Astrocyte (in vitro differentiated cells and primary cell): ENCODE results near the gene FRMD3. TPM values are rescaled to one million over a fixed set of nuclear protein-coding genes. Genes with fewer than 3 reads are reported as not detected.

ENCODE experiments used
- DNase-seq: peaks from one replicate; pipeline ENCODE4 v3.0.0-alpha.2; 2010; ENCODE audit warnings: low read depth
- FAIRE-seq: peaks from 2 replicates; lab custom pipeline; 2011; peaks lifted over from hg19 to GRCh38; lab: Jason Lieb, UNC
- H2AFZ ChIP-seq: 2 replicates; pipeline ENCODE4 v1.6.0; 2012; ENCODE audit warnings: low read depth, low read length, inconsistent platforms
- H3K27ac ChIP-seq: 2 replicates; pipeline ENCODE4 v1.5.1; 2011; ENCODE audit warnings: low read depth, low read length, inconsistent platforms
- H3K27me3 ChIP-seq: 2 replicates; pipeline ENCODE4 v1.6.0; 2011; ENCODE audit warnings: low read length, inconsistent platforms; ENCODE audit not compliant: insufficient read depth
- H3K36me3 ChIP-seq: 2 replicates; pipeline ENCODE4 v1.5.1; 2011; ENCODE audit warnings: low read length, inconsistent platforms; ENCODE audit not compliant: insufficient read depth
- H3K4me1 ChIP-seq: 2 replicates; pipeline ENCODE4 v1.5.1; 2011; ENCODE audit warnings: low read length, inconsistent platforms; ENCODE audit not compliant: insufficient read depth
- H3K4me2 ChIP-seq: 2 replicates; pipeline ENCODE4 v1.6.0; 2012; ENCODE audit warnings: low read length, inconsistent platforms
- H3K4me3 ChIP-seq: 2 replicates; pipeline ENCODE4 v1.5.1; 2011; ENCODE audit warnings: low read depth, mild to moderate bottlenecking, low read length, inconsistent platforms; ENCODE audit not compliant: insufficient read depth
- H3K79me2 ChIP-seq: 2 replicates; pipeline ENCODE4 v1.6.0; 2012; ENCODE audit warnings: mild to moderate bottlenecking, low read length, inconsistent platforms; ENCODE audit not compliant: insufficient read depth
- H3K9ac ChIP-seq: 2 replicates; pipeline ENCODE4 v1.6.0; 2012; ENCODE audit warnings: mild to moderate bottlenecking, low read length, inconsistent platforms
- H3K9me3 ChIP-seq: 2 replicates; pipeline ENCODE4 v1.5.1; 2012; ENCODE audit warnings: low read depth, mild to moderate bottlenecking, low read length, inconsistent platforms; ENCODE audit not compliant: insufficient read depth
- H4K20me1 ChIP-seq: 2 replicates; pipeline ENCODE4 v1.6.0; 2012; ENCODE audit warnings: low read length, inconsistent platforms; ENCODE audit not compliant: insufficient read depth
- H3K27ac Mint-ChIP-seq: one replicate; pipeline ENCODE4 v1.8.0; 2021; ENCODE audit warnings: mild to moderate bottlenecking, mixed read lengths; ENCODE audit not compliant: unreplicated experiment
- H3K27me3 Mint-ChIP-seq: one replicate; pipeline ENCODE4 v1.8.0; 2021; ENCODE audit warnings: low read depth, mixed read lengths; ENCODE audit not compliant: unreplicated experiment
- H3K36me3 Mint-ChIP-seq: one replicate; pipeline ENCODE4 v1.8.0; 2021; ENCODE audit warnings: low read depth, mixed read lengths; ENCODE audit not compliant: unreplicated experiment
- H3K4me1 Mint-ChIP-seq: one replicate; pipeline ENCODE4 v1.8.0; 2021; ENCODE audit warnings: low read depth, mixed read lengths; ENCODE audit not compliant: unreplicated experiment
- H3K4me3 Mint-ChIP-seq: one replicate; pipeline ENCODE4 v1.8.0; 2021; ENCODE audit warnings: mild to moderate bottlenecking, moderate library complexity, mixed read lengths; ENCODE audit not compliant: unreplicated experiment
- H3K9me3 Mint-ChIP-seq: one replicate; pipeline ENCODE4 v1.8.0; 2021; ENCODE audit warnings: mild to moderate bottlenecking, mixed read lengths; ENCODE audit not compliant: unreplicated experiment
- EZH2 ChIP-seq: IDR thresholded peaks from 2 replicates; pipeline ENCODE4 v1.6.1; 2012; ENCODE audit warnings: mild to moderate bottlenecking, low read length, inconsistent platforms; ENCODE audit not compliant: insufficient read depth
- total RNA-seq: library from RNA; stranded (reverse); gene quantifications from 2 replicates; pipeline ENCODE4 v1.2.1, GENCODE V29; 2021
- TF ChIP-seq, protein P1 (sequence below): IDR thresholded peaks from 2 replicates; pipeline ENCODE4 v1.5.1; 2011; ENCODE audit warnings: low read depth, mild to moderate bottlenecking, inconsistent platforms, low read length, moderate library complexity; ENCODE audit not compliant: insufficient read depth

Gene FRMD3
- total RNA-seq, 1 donor from 2014 or later, result 0.39 TPM

DNA sequence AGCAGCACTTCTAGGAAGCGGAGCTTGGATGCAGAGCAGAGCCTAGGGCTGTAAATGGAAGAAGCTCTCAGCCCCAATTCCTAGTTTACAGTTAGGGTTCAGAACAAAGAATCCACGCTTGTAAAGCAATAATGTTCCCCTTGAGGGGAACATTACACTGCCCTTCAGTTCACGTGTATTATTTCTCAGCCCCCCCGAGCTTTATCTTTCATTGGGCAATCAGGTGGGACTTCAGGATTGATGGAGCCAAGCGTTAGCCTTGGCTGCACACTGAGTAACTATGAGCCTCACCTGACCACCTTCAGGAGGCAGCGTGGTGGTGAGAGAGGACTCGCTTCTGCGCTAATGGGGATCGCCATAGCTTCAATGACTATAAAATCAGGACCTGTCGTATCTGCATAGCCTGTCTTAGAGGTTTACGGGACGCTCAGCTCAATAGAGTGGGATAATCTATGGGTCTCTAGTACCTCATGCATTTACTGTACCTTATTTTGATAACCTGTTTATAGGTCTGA, 318.2 kb downstream of the FRMD3 start:
- H3K4me3 ChIP-seq, result peak overlapping the region; percentile 78
- no peaks in the 10 kb centered on the region for H3K27me3 Mint-ChIP-seq
- peaks cover 18% of the 10 kb centered on the region for H3K4me1 ChIP-seq
- H3K4me3 Mint-ChIP-seq, result peak overlapping the region; percentile 95
- H3K27me3 ChIP-seq, result no peaks in the 10 kb centered on the region
- H3K9me3 Mint-ChIP-seq, result peaks cover 6% of the 10 kb centered on the region
- H3K36me3 Mint-ChIP-seq, result no peaks in the 10 kb centered on the region
- TF ChIP-seq EZH2, result no peak
- TF ChIP-seq, protein P1, sequence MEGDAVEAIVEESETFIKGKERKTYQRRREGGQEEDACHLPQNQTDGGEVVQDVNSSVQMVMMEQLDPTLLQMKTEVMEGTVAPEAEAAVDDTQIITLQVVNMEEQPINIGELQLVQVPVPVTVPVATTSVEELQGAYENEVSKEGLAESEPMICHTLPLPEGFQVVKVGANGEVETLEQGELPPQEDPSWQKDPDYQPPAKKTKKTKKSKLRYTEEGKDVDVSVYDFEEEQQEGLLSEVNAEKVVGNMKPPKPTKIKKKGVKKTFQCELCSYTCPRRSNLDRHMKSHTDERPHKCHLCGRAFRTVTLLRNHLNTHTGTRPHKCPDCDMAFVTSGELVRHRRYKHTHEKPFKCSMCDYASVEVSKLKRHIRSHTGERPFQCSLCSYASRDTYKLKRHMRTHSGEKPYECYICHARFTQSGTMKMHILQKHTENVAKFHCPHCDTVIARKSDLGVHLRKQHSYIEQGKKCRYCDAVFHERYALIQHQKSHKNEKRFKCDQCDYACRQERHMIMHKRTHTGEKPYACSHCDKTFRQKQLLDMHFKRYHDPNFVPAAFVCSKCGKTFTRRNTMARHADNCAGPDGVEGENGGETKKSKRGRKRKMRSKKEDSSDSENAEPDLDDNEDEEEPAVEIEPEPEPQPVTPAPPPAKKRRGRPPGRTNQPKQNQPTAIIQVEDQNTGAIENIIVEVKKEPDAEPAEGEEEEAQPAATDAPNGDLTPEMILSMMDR, result no peak
- peak overlapping the region; percentile 92 for H3K4me2 ChIP-seq
- H3K9ac ChIP-seq, result peak overlapping the region; percentile 71
- H3K27ac ChIP-seq, result no peak overlapping the region
- H2AFZ ChIP-seq, result peak overlapping the region; percentile 62
- no peaks in the 10 kb centered on the region for H4K20me1 ChIP-seq
- DNase-seq (no peak), FAIRE-seq (no peak)
- peaks cover 18% of the 10 kb centered on the region for H3K4me1 Mint-ChIP-seq
- peak overlapping the region; percentile 16 for H3K27ac Mint-ChIP-seq
- no peaks in the 10 kb centered on the region for H3K79me2 ChIP-seq
- H3K36me3 ChIP-seq, result no peaks in the 10 kb centered on the region
- H3K9me3 ChIP-seq, result no peaks in the 10 kb centered on the region

DNA sequence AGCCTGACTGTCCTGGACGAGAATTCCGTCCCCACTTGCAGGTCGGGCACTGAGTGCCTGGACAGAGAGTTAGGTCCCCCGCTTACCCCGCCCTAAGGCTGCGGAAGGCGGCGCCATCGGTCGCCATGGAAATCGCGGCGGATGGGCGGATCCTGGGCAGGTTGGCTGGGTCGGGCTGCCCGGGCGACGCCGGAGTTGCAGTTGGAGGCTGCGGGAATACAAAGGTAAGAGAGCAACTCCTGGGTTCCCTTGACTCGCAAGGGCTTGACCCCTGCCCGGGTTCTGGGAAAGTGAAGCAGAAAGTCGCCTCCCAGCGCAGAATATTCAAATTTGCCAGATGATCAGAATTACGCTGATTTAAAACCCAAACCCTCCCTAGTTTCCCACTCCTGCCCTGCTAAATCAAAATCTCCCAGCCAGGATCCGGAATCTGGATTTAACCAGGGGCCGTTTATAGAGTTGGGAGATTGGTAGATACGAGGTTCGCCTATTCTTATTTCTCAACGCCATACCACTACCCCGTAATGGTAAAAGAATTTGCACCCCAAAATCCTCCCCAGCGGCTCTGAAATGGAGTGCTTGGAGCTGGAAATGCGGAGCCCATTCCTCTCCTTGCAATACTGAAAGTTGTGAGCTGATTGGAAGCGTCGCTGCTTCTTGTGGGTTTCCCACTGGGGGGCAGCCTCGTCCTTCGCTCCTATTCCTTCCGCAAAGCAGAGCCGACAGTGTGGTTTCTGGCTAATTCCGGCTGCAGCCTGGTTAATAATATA, 318.9 kb downstream of the FRMD3 start:
- no peak for TF ChIP-seq EZH2
- TF ChIP-seq, protein P1, result no peak
- Histone ChIP-seq H2AFZ (peak overlapping the region; percentile 62), H3K9me3 (no peaks in the 10 kb centered on the region), H4K20me1 (no peaks in the 10 kb centered on the region), H3K4me2 (peak overlapping the region; percentile 92), H3K4me1 (peaks cover 18% of the 10 kb centered on the region), H3K9ac (peak overlapping the region; percentile 71), H3K27ac (no peak overlapping the region), H3K4me3 (peak overlapping the region; percentile 78), H3K36me3 (no peaks in the 10 kb centered on the region), H3K79me2 (no peaks in the 10 kb centered on the region), H3K27me3 (peaks cover 3% of the 10 kb centered on the region)
- Mint-ChIP-seq H3K4me3 (peak overlapping the region; percentile 95), H3K4me1 (peaks cover 18% of the 10 kb centered on the region), H3K36me3 (no peaks in the 10 kb centered on the region), H3K27ac (peak overlapping the region; percentile 16), H3K27me3 (no peaks in the 10 kb centered on the region), H3K9me3 (peaks cover 6% of the 10 kb centered on the region)
- peak; percentile 79 for DNase-seq
- FAIRE-seq, result no peak
